Bronchial epithelial cell (primary cell): ENCODE measurements around the gene PDXP. TPM values are rescaled to one million over a fixed set of nuclear protein-coding genes. Genes with fewer than 3 reads are reported as not detected.

ENCODE experiments used
- total RNA-seq: library from RNA; depleted of rRNA; stranded (reverse); fragments of >200 nt; gene quantifications from 2 replicates; pipeline ENCODE4 v1.2.1, GENCODE V29; 2014

Gene PDXP
- total RNA-seq, 1 donor from 2014 or later = 3.4 TPM

Other genes with a start within 250 kb of the PDXP start
- gene ELFN2, start 231.2 kb upstream of the PDXP start, total RNA-seq = 0.26 and 0.51 TPM in 2 replicates
- 0.26 and 1.3 TPM in 2 replicates for gene MFNG, start 172.3 kb upstream of the PDXP start, total RNA-seq
- gene CARD10, start 139.3 kb upstream of the PDXP start, total RNA-seq = 8.1 and 14.2 TPM in 2 replicates
- gene CDC42EP1, start 98.2 kb upstream of the PDXP start, total RNA-seq = 5.8 and 11.0 TPM in 2 replicates
- gene LGALS2, start 78.6 kb upstream of the PDXP start, total RNA-seq = not detected in 2 replicates
- 36.1 and 41.5 TPM in 2 replicates for gene GGA1, start 49.9 kb upstream of the PDXP start, total RNA-seq
- gene SH3BP1, start 19.1 kb upstream of the PDXP start, total RNA-seq = 15.5 and 15.6 TPM in 2 replicates
- 1,816 and 1,987 TPM in 2 replicates for gene LGALS1, start 16.9 kb downstream of the PDXP start, total RNA-seq
- 39.8 and 50.1 TPM in 2 replicates for gene NOL12, start 27.6 kb downstream of the PDXP start, total RNA-seq
- gene TRIOBP, start 38.3 kb downstream of the PDXP start, total RNA-seq = 40.3 and 45.6 TPM in 2 replicates
- 12.8 and 27.6 TPM in 2 replicates for gene GCAT, start 149.2 kb downstream of the PDXP start, total RNA-seq
- not detected in 2 replicates for gene GALR3, start 164.7 kb downstream of the PDXP start, total RNA-seq
- gene ANKRD54, start 185.6 kb downstream of the PDXP start, total RNA-seq = 18.7 and 18.9 TPM in 2 replicates
- 267 and 420 TPM in 2 replicates for gene EIF3L, start 190.7 kb downstream of the PDXP start, total RNA-seq
- 143 and 201 TPM in 2 replicates for gene MICALL1, start 247.6 kb downstream of the PDXP start, total RNA-seq